ENCODE data around the gene RPS6KA1.
"Not testable (repeated sequence)": the region's sequence is repeated elsewhere in the genome, so short reads cannot be mapped to it uniquely, and the experiment has no call there.

RPS6KA1 gene

GRCh38 chr1:26607186-26607585 lies 77.6 kb downstream of the RPS6KA1 start:
- Mint-ChIP-seq H3K27me3 (peaks cover 37% of the 10 kb centered on the region), H3K4me3 (no peak overlapping the region), H3K36me3 (no peaks in the 10 kb centered on the region), H3K9me3 (no peaks in the 10 kb centered on the region), H3K4me1 (peaks cover 4% of the 10 kb centered on the region), H3K27ac (no peak overlapping the region)
- CTCF ChIA-PET = interaction anchor here (11.0 kb wide), 1 partner anchor 183 kb away, joined by 211 read pairs; the partner anchor contains the start of gene PIGV
- no peak for DNase-seq

DNA sequence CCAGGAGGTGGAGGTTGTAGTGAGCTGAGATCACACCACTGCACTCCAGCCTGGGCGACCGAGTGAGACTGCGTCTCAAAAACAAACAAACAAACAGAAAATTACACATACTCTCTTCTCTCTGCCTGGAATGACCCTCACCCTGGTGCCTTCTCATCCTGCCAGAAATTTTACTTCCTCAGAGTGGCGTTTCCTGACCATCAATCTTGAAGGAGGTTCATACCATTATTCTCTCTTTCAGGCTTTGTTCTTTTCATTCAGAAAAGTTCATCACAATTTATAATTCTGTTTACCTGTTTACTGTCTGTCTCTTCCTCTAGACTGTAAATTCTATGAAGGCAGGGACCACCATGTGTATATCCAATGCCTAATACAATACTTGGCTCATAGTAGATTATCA lies 79.3 kb downstream of the RPS6KA1 start:
- Mint-ChIP-seq H3K9me3 (no peaks in the 10 kb centered on the region), H3K27me3 (peaks cover 42% of the 10 kb centered on the region), H3K36me3 (no peaks in the 10 kb centered on the region), H3K27ac (no peak overlapping the region), H3K4me1 (no peaks in the 10 kb centered on the region), H3K4me3 (no peak overlapping the region)
- DNase-seq = no peak
- CTCF ChIA-PET = interaction anchor here (1.0 to 2.0 kb wide), 3 partner anchors 153 to 212 kb away, joined by 3 to 12 read pairs (median 5); no protein-coding TSS in a partner anchor

GRCh38 chr1:26610781-26611180 lies 81.2 kb downstream of the RPS6KA1 start:
- CTCF ChIA-PET = interaction anchor here (0.9 to 2.0 kb wide), 2 partner anchors 66 to 178 kb away, joined by 3 to 12 read pairs; no protein-coding TSS in a partner anchor
- Mint-ChIP-seq H3K27me3 (peaks cover 31% of the 10 kb centered on the region), H3K36me3 (no peaks in the 10 kb centered on the region), H3K9me3 (no peaks in the 10 kb centered on the region), H3K4me3 (no peak overlapping the region), H3K4me1 (no peaks in the 10 kb centered on the region), H3K27ac (no peak overlapping the region)
- DNase-seq = no peak

DNA sequence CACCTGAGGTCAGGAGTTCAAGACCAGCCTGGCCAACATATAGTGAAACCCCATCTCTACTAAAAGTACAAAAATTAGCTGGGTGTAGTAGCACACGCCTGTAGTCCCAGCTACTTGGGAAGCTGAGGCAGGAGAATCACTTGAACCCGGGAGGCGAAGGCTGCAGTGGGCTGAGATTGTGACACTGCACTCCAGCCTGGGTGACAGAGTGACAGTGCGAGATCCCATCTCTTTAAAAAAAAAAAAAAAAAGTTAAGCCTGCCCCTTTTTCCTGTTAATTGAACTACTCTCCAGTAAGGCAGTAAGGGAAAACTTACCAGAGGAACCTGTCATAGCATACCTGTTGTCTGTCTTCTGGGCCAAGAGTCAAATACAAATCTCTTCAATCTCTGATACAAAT lies 83.1 kb downstream of the RPS6KA1 start:
- not testable (repeated sequence) for DNase-seq, H3K4me1 Mint-ChIP-seq, H3K4me3 Mint-ChIP-seq, H3K36me3 Mint-ChIP-seq, H3K9me3 Mint-ChIP-seq, H3K27ac Mint-ChIP-seq
- CTCF ChIA-PET = interaction anchor here (0.8 to 1.4 kb wide), 2 partner anchors 11 to 178 kb away, joined by 3 to 8 read pairs; no protein-coding TSS in a partner anchor
- peaks cover 21% of the 10 kb centered on the region for H3K27me3 Mint-ChIP-seq

- H3K4me1 Mint-ChIP-seq = peaks cover 14% of the 10 kb centered on the region
- no peaks in the 10 kb centered on the region for H3K36me3 Mint-ChIP-seq
- CTCF ChIA-PET = interaction anchor here (1.0 to 1.9 kb wide), 7 partner anchors 11 to 174 kb away, joined by 3 to 9 read pairs (median 4); no protein-coding TSS in a partner anchor
These were observed 85.3 kb downstream of the RPS6KA1 start for GRCh38 chr1:26614655-26615411.

DNA sequence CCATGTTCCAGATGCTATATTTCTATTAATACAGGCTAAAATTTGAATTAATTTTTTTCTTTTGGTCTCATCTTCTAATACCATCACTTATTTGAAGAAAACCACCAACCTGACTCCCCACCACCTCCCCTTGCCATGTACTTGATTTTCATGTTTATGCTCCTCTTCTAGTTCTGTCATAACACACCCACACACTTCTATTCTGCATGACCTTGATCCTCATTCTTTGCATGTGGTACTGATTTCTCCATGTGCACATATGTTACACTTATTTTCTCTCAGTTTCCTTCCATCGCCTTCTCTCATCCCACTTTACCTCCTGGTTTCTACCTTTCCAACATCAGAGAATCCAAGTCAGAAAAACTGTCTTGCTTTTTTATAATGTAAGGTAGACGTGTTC lies 87.3 kb downstream of the RPS6KA1 start:
- Mint-ChIP-seq H3K27ac (no peak overlapping the region), H3K4me1 (peaks cover 25% of the 10 kb centered on the region), H3K36me3 (no peaks in the 10 kb centered on the region), H3K4me3 (no peak overlapping the region), H3K9me3 (no peaks in the 10 kb centered on the region), H3K27me3 (peaks cover 8% of the 10 kb centered on the region)
- DNase-seq = no peak
- CTCF ChIA-PET = interaction anchor here (0.6 to 1.5 kb wide), 4 partner anchors 15 to 172 kb away, joined by 3 to 4 read pairs (median 4); no protein-coding TSS in a partner anchor

More at GRCh38 chr1:26614655-26615411, 85.3 kb downstream of the RPS6KA1 start:
- Mint-ChIP-seq H3K9me3 (no peaks in the 10 kb centered on the region), H3K27me3 (peaks cover 13% of the 10 kb centered on the region), H3K27ac (no peak overlapping the region), H3K4me3 (no peak overlapping the region)
- DNase-seq = no peak

GRCh38 chr1:26618561-26618960 lies 89.0 kb downstream of the RPS6KA1 start:
- DNase-seq = no peak
- H3K4me3 Mint-ChIP-seq = no peak overlapping the region
- peaks cover 4% of the 10 kb centered on the region for H3K27me3 Mint-ChIP-seq
- no peaks in the 10 kb centered on the region for H3K9me3 Mint-ChIP-seq
- no peaks in the 10 kb centered on the region for H3K36me3 Mint-ChIP-seq
- H3K27ac Mint-ChIP-seq = no peak overlapping the region
- CTCF ChIA-PET = no interaction called here
- peaks cover 29% of the 10 kb centered on the region for H3K4me1 Mint-ChIP-seq

All from activated naive CD4-positive, alpha-beta T cell treated with anti-CD3 and anti-CD28 coated beads, Interleukin-2, amount 10 ng/mL, durations not matched to agents 7 days and 5 days (primary cell).